Esophagus (tissue), 2 donors: ENCODE results near the gene L3MBTL4. TPM values are rescaled to one million over a fixed set of nuclear protein-coding genes. Genes with fewer than 3 reads are reported as not detected.
"Not testable (repeated sequence)": the region's sequence is repeated elsewhere in the genome, so short reads cannot be mapped to it uniquely, and the experiment has no call there.

Source experiments
- H3K27ac ChIP-seq, 2 donors: one replicate each; pipeline ENCODE4 v1.5.1; 2013; ENCODE audit warnings: low read depth in 2 of 2, mild to moderate bottlenecking in 2 of 2, inconsistent platforms in 1 of 2, low read length in 1 of 2, moderate library complexity in 1 of 2
- H3K27me3 ChIP-seq, 2 donors: one replicate each; pipeline ENCODE4 v1.6.1; 2013; ENCODE audit warnings: low read length in 2 of 2, control low read depth in 1 of 2, mild to moderate bottlenecking in 1 of 2; ENCODE audit not compliant: insufficient read depth in 2 of 2, control insufficient read depth in 1 of 2
- H3K36me3 ChIP-seq, 2 donors: one replicate each; pipeline ENCODE4 v1.6.1; 2013; ENCODE audit warnings: low read length in 1 of 2; ENCODE audit not compliant: control insufficient read depth in 2 of 2, insufficient read depth in 2 of 2
- H3K4me1 ChIP-seq, 2 donors: one replicate each; pipeline ENCODE4 v1.6.1; 2013; ENCODE audit warnings: low read length in 1 of 2; ENCODE audit not compliant: control insufficient read depth in 2 of 2, insufficient read depth in 2 of 2
- H3K4me3 ChIP-seq, 2 donors: one replicate each; pipeline ENCODE4 v1.5.1; 2013; ENCODE audit warnings: low read length in 2 of 2, mild to moderate bottlenecking in 2 of 2, low read depth in 1 of 2, moderate library complexity in 1 of 2
- H3K9me3 ChIP-seq, 2 donors: one replicate each; pipeline ENCODE4 v1.6.1; 2013; ENCODE audit warnings: mild to moderate bottlenecking in 2 of 2, low read depth in 1 of 2, low read length in 1 of 2, moderate library complexity in 1 of 2; ENCODE audit not compliant: control insufficient read depth in 2 of 2, insufficient read depth in 1 of 2
- WGBS, 2 donors: extraction: QIAGEN DNeasy Blood & Tissue Kit; methylation state at CpG; one replicate each; pipeline ENCODE4 v1.1.7; 2013; 5-methylcytosine and 5-hydroxymethylcytosine counted together
- polyA plus RNA-seq, 2 donors: library from polyadenylated mRNA; stranded (reverse); fragments of 200-250 nt; gene quantifications; one replicate each; pipeline ENCODE4 v1.2.3, GENCODE V29; 2013
- donor health status: healthy with polysubstance abuse.
- donor health status: Bipolar disorder and iron deficiency.

Gene L3MBTL4
- polyA plus RNA-seq, 2 donors = 1.8 to 2.0 TPM

GRCh38 chr18:6270771-6271216 lies 143.9 kb downstream of the L3MBTL4 start:
- no peaks in the 10 kb centered on the region for H3K9me3 ChIP-seq
- no peaks in the 10 kb centered on the region for H3K27me3 ChIP-seq
- no peak overlapping the region for H3K4me3 ChIP-seq
- no peaks in the 10 kb centered on the region for H3K4me1 ChIP-seq
- H3K27ac ChIP-seq = no peak overlapping the region
- no peaks in the 10 kb centered on the region for H3K36me3 ChIP-seq
- WGBS, 2 donors = 80 to 81% methylated on average over 8 of the region's 8 CpGs

- no peaks in the 10 kb centered on the region for H3K4me1 ChIP-seq
- H3K27ac ChIP-seq = no peak overlapping the region
- H3K27me3 ChIP-seq = no peaks in the 10 kb centered on the region
- H3K9me3 ChIP-seq = no peaks in the 10 kb centered on the region
- no peak overlapping the region for H3K4me3 ChIP-seq
- WGBS, 2 donors = 78 to 80% methylated on average over 12 of the region's 12 CpGs
- no peaks in the 10 kb centered on the region for H3K36me3 ChIP-seq
Observed at GRCh38 chr18:6269660-6270332, 144.9 kb downstream of the L3MBTL4 start.

- H3K9me3 ChIP-seq = no peaks in the 10 kb centered on the region
- H3K36me3 ChIP-seq = no peaks in the 10 kb centered on the region
- WGBS, 2 donors = 86 to 89% methylated on average over 3 of the region's 3 CpGs
- H3K27ac ChIP-seq = no peak overlapping the region
- H3K27me3 ChIP-seq = no peaks in the 10 kb centered on the region
- no peak overlapping the region for H3K4me3 ChIP-seq
- no peaks in the 10 kb centered on the region for H3K4me1 ChIP-seq
Observed at GRCh38 chr18:6266212-6266611, 148.5 kb downstream of the L3MBTL4 start.

GRCh38 chr18:6261938-6262337 lies 152.8 kb downstream of the L3MBTL4 start:
- Histone ChIP-seq H3K4me3 (no peak overlapping the region), H3K27me3 (no peaks in the 10 kb centered on the region), H3K36me3 (no peaks in the 10 kb centered on the region), H3K4me1 (no peaks in the 10 kb centered on the region), H3K27ac (no peak overlapping the region), H3K9me3 (peaks cover 0 to 3% of the 10 kb centered on the region in 2 donors)
- WGBS, 2 donors = 95 to 96% methylated on average over 8 of the region's 8 CpGs

- H3K27ac ChIP-seq, H3K4me3 ChIP-seq, H3K9me3 ChIP-seq, H3K36me3 ChIP-seq, H3K27me3 ChIP-seq, H3K4me1 ChIP-seq: not testable (repeated sequence)
- 84 to 100% methylated on average over 1 of the region's 1 CpG for WGBS, 2 donors
Observed at GRCh38 chr18:6259324-6259723, 155.4 kb downstream of the L3MBTL4 start.

- no peaks in the 10 kb centered on the region for H3K27me3 ChIP-seq
- H3K4me1 ChIP-seq = no peaks in the 10 kb centered on the region
- H3K9me3 ChIP-seq = peaks cover 0 to 3% of the 10 kb centered on the region in 2 donors
- WGBS, 2 donors = 90 to 95% methylated on average over 3 of the region's 3 CpGs
- H3K36me3 ChIP-seq = no peaks in the 10 kb centered on the region
- no peak overlapping the region for H3K27ac ChIP-seq
- no peak overlapping the region for H3K4me3 ChIP-seq
Observed at GRCh38 chr18:6257950-6258349, 156.8 kb downstream of the L3MBTL4 start.

- Histone ChIP-seq H3K27ac (no peak overlapping the region), H3K4me1 (no peaks in the 10 kb centered on the region), H3K9me3 (peaks cover 0 to 3% of the 10 kb centered on the region in 2 donors), H3K4me3 (no peak overlapping the region), H3K27me3 (no peaks in the 10 kb centered on the region), H3K36me3 (no peaks in the 10 kb centered on the region)
- WGBS, 2 donors = 65 to 76% methylated on average over 10 of the region's 10 CpGs
Observed at GRCh38 chr18:6256521-6256920, 158.2 kb downstream of the L3MBTL4 start.

GRCh38 chr18:6255886-6256285 lies 158.8 kb downstream of the L3MBTL4 start:
- WGBS, 2 donors = 80 to 82% methylated on average over 1 of the region's 1 CpG
- Histone ChIP-seq H3K4me3 (no peak overlapping the region), H3K4me1 (no peaks in the 10 kb centered on the region), H3K27me3 (no peaks in the 10 kb centered on the region), H3K9me3 (peaks cover 0 to 3% of the 10 kb centered on the region in 2 donors), H3K27ac (no peak overlapping the region), H3K36me3 (no peaks in the 10 kb centered on the region)

GRCh38 chr18:6255116-6255705 lies 159.5 kb downstream of the L3MBTL4 start:
- no peaks in the 10 kb centered on the region for H3K4me1 ChIP-seq

GRCh38 chr18:6254456-6254855 lies 160.3 kb downstream of the L3MBTL4 start:
- Histone ChIP-seq H3K4me3 (no peak overlapping the region), H3K27me3 (no peaks in the 10 kb centered on the region), H3K36me3 (no peaks in the 10 kb centered on the region), H3K4me1 (no peaks in the 10 kb centered on the region), H3K27ac (no peak overlapping the region), H3K9me3 (peaks cover 0 to 3% of the 10 kb centered on the region in 2 donors)

More at GRCh38 chr18:6255116-6255705, 159.5 kb downstream of the L3MBTL4 start:
- no peak overlapping the region for H3K27ac ChIP-seq
- H3K36me3 ChIP-seq = no peaks in the 10 kb centered on the region
- no peak overlapping the region for H3K4me3 ChIP-seq
- 45 to 54% methylated on average over 4 of the region's 4 CpGs for WGBS, 2 donors
- H3K27me3 ChIP-seq = no peaks in the 10 kb centered on the region
- peaks cover 0 to 3% of the 10 kb centered on the region in 2 donors for H3K9me3 ChIP-seq
